PC-3 (cell line): ENCODE measurements around the gene PGF.

Source experiments
- EZH2 ChIP-seq: fragments of 300-600 bp; sonication (generic); IDR thresholded peaks from one replicate; pipeline ENCODE4 v1.6.1; 2017; ENCODE audit warnings: antibody characterized with exemption, mild to moderate bottlenecking, low read length; ENCODE audit not compliant: unreplicated experiment
- EZH2phosphoT487 ChIP-seq: fragments of 300-600 bp; sonication (generic); IDR thresholded peaks from 2 replicates; pipeline ENCODE4 v1.6.1; 2018; ENCODE audit warnings: mild to moderate bottlenecking, antibody characterized with exemption, low read length, borderline replicate concordance
- TF ChIP-seq, protein P1 (sequence below): fragments of 300-600 bp; sonication (generic); conservative IDR thresholded peaks from 2 replicates; pipeline ENCODE4 v1.5.1; 2017; ENCODE audit warnings: antibody characterized with exemption, low read depth, mild to moderate bottlenecking, low read length

DNA sequence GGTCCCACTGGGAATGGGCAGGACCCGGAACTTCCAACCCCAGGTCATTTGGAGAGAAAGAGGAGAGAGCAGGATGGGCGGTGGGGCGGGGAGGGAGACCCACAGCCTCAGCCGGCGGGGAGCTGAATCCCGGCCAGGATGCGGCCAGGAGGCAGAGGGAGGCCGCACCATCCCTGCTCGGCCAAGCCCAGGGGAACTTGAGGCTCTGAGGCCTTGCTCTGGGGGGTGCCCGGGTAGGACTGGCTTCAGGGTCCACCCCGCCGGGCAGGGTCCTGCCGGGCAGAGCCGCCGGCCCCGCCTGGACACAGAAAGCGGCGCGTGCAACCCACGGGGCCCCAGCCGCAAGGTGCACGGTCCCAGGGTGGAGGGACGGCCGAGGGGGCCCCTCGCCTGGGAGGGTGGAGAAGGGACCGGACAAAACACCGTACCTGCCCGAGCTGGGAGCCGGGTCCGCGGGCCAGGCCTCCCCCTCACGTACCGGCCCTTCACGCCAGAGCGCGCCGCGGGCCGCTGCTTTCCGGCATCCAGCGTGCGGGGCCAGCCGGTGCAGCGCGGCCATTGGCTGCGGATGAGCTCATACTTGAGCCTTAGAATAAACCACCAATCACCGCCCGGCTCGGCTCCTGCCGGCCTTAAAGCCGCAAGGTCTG is 32.5 kb downstream of the PGF start, which contains the start of gene RPS6KL1:
- TF ChIP-seq, protein P1, sequence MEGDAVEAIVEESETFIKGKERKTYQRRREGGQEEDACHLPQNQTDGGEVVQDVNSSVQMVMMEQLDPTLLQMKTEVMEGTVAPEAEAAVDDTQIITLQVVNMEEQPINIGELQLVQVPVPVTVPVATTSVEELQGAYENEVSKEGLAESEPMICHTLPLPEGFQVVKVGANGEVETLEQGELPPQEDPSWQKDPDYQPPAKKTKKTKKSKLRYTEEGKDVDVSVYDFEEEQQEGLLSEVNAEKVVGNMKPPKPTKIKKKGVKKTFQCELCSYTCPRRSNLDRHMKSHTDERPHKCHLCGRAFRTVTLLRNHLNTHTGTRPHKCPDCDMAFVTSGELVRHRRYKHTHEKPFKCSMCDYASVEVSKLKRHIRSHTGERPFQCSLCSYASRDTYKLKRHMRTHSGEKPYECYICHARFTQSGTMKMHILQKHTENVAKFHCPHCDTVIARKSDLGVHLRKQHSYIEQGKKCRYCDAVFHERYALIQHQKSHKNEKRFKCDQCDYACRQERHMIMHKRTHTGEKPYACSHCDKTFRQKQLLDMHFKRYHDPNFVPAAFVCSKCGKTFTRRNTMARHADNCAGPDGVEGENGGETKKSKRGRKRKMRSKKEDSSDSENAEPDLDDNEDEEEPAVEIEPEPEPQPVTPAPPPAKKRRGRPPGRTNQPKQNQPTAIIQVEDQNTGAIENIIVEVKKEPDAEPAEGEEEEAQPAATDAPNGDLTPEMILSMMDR, result no peak
- no peak for TF ChIP-seq EZH2phosphoT487
- TF ChIP-seq EZH2, result no peak
